Measurements from ENCODE around the gene SCYGR1. TPM values are rescaled to one million over a fixed set of nuclear protein-coding genes. Genes with fewer than 3 reads are reported as not detected.

SCYGR1 gene
- total and polyA plus RNA-seq, 5 donors from 2014 or later, result not detected

GRCh38 chr2:227348324-227348723 is 39.4 kb downstream of the SCYGR1 start:
- Histone ChIP-seq H3K9me3 (ENCODE audit: control insufficient read depth in 2 of 2, low read length in 2 of 2) (no peaks in the 10 kb centered on the region), H3K27ac (ENCODE audit: insufficient read depth, low read length, poor library complexity, severe bottlenecking) (no peak overlapping the region), H3K36me3 (ENCODE audit: control insufficient read depth, insufficient read depth, low read length) (peaks cover 25% of the 10 kb centered on the region), H3K4me3 (ENCODE audit: low read depth, low read length) (no peak overlapping the region), H3K4me1 (ENCODE audit: control insufficient read depth, insufficient read depth, low read length, poor library complexity, severe bottlenecking) (no peaks in the 10 kb centered on the region), H3K27me3 (ENCODE audit: control insufficient read depth, insufficient read depth, low read length) (no peaks in the 10 kb centered on the region)
- ATAC-seq (ENCODE audit: low read depth in 2 of 2), result no peak
- no peak for DNase-seq
- peaks cover 28% of the 10 kb centered on the region for H3K36me3 Mint-ChIP-seq
- H3K9me3 Mint-ChIP-seq, result no peaks in the 10 kb centered on the region
- peaks cover 9 to 19% (median 14%) of the 10 kb centered on the region in 4 donors for H3K4me1 Mint-ChIP-seq
- H3K27me3 Mint-ChIP-seq, result no peaks in the 10 kb centered on the region
- no peak overlapping the region for H3K27ac Mint-ChIP-seq
- no peak overlapping the region for H3K4me3 Mint-ChIP-seq

GRCh38 chr2:227347117-227347516 is 40.6 kb downstream of the SCYGR1 start:
- Mint-ChIP-seq H3K4me3 (no peak overlapping the region), H3K9me3 (no peaks in the 10 kb centered on the region), H3K36me3 (peaks cover 30% of the 10 kb centered on the region), H3K27ac (no peak overlapping the region), H3K27me3 (no peaks in the 10 kb centered on the region), H3K4me1 (peaks cover 5 to 25% (median 13%) of the 10 kb centered on the region in 4 donors)
- no peaks in the 10 kb centered on the region for H3K27me3 ChIP-seq (ENCODE audit: control insufficient read depth, insufficient read depth, low read length)
- no peak overlapping the region for H3K4me3 ChIP-seq (ENCODE audit: low read depth, low read length)
- no peak overlapping the region for H3K27ac ChIP-seq (ENCODE audit: insufficient read depth, low read length, poor library complexity, severe bottlenecking)
- DNase-seq, result no peak
- no peaks in the 10 kb centered on the region for H3K9me3 ChIP-seq (ENCODE audit: control insufficient read depth in 2 of 2, low read length in 2 of 2)
- ATAC-seq (ENCODE audit: low read depth in 2 of 2), result no peak
- H3K36me3 ChIP-seq (ENCODE audit: control insufficient read depth, insufficient read depth, low read length), result peaks cover 32% of the 10 kb centered on the region
- H3K4me1 ChIP-seq (ENCODE audit: control insufficient read depth, insufficient read depth, low read length, poor library complexity, severe bottlenecking), result no peaks in the 10 kb centered on the region

- ATAC-seq (ENCODE audit: low read depth in 2 of 2), result no peak
- no peak overlapping the region for H3K27ac ChIP-seq (ENCODE audit: insufficient read depth, low read length, poor library complexity, severe bottlenecking)
- no peaks in the 10 kb centered on the region for H3K9me3 ChIP-seq (ENCODE audit: control insufficient read depth in 2 of 2, low read length in 2 of 2)
- H3K27me3 Mint-ChIP-seq, result no peaks in the 10 kb centered on the region
- H3K4me1 ChIP-seq (ENCODE audit: control insufficient read depth, insufficient read depth, low read length, poor library complexity, severe bottlenecking), result no peaks in the 10 kb centered on the region
- H3K4me3 Mint-ChIP-seq, result no peak overlapping the region
- H3K9me3 Mint-ChIP-seq, result no peaks in the 10 kb centered on the region
- H3K4me3 ChIP-seq (ENCODE audit: low read depth, low read length), result no peak overlapping the region
- no peak for DNase-seq
- peaks cover 36% of the 10 kb centered on the region for H3K36me3 Mint-ChIP-seq
- H3K27ac Mint-ChIP-seq, result no peak overlapping the region
- no peaks in the 10 kb centered on the region for H3K27me3 ChIP-seq (ENCODE audit: control insufficient read depth, insufficient read depth, low read length)
- H3K36me3 ChIP-seq (ENCODE audit: control insufficient read depth, insufficient read depth, low read length), result peaks cover 46% of the 10 kb centered on the region
- peaks cover 0 to 17% (median 6%) of the 10 kb centered on the region in 4 donors for H3K4me1 Mint-ChIP-seq
Observed at GRCh38 chr2:227344231-227344630, 43.5 kb downstream of the SCYGR1 start.

GRCh38 chr2:227341553-227341952 is 46.2 kb downstream of the SCYGR1 start:
- no peaks in the 10 kb centered on the region for H3K27me3 ChIP-seq (ENCODE audit: control insufficient read depth, insufficient read depth, low read length)
- Mint-ChIP-seq H3K27ac (no peak overlapping the region), H3K27me3 (no peaks in the 10 kb centered on the region), H3K36me3 (peaks cover 32% of the 10 kb centered on the region), H3K4me1 (peaks cover 0 to 16% (median 5%) of the 10 kb centered on the region in 4 donors), H3K9me3 (no peaks in the 10 kb centered on the region), H3K4me3 (no peak overlapping the region)
- H3K4me1 ChIP-seq (ENCODE audit: control insufficient read depth, insufficient read depth, low read length, poor library complexity, severe bottlenecking), result no peaks in the 10 kb centered on the region
- no peak overlapping the region for H3K4me3 ChIP-seq (ENCODE audit: low read depth, low read length)
- H3K27ac ChIP-seq (ENCODE audit: insufficient read depth, low read length, poor library complexity, severe bottlenecking), result no peak overlapping the region
- H3K9me3 ChIP-seq (ENCODE audit: control insufficient read depth in 2 of 2, low read length in 2 of 2), result no peaks in the 10 kb centered on the region
- peaks cover 41% of the 10 kb centered on the region for H3K36me3 ChIP-seq (ENCODE audit: control insufficient read depth, insufficient read depth, low read length)
- ATAC-seq (ENCODE audit: low read depth in 2 of 2) (no peak), DNase-seq (no peak)

- H3K4me1 Mint-ChIP-seq, result peaks cover 0 to 16% (median 7%) of the 10 kb centered on the region in 4 donors
- no peak overlapping the region for H3K27ac Mint-ChIP-seq
- H3K36me3 ChIP-seq (ENCODE audit: control insufficient read depth, insufficient read depth, low read length), result peaks cover 38% of the 10 kb centered on the region
- no peaks in the 10 kb centered on the region for H3K9me3 Mint-ChIP-seq
- no peaks in the 10 kb centered on the region for H3K4me1 ChIP-seq (ENCODE audit: control insufficient read depth, insufficient read depth, low read length, poor library complexity, severe bottlenecking)
- H3K4me3 Mint-ChIP-seq, result no peak overlapping the region
- no peak for ATAC-seq (ENCODE audit: low read depth in 2 of 2)
- no peak for DNase-seq
- no peaks in the 10 kb centered on the region for H3K9me3 ChIP-seq (ENCODE audit: control insufficient read depth in 2 of 2, low read length in 2 of 2)
- no peaks in the 10 kb centered on the region for H3K27me3 Mint-ChIP-seq
- no peaks in the 10 kb centered on the region for H3K27me3 ChIP-seq (ENCODE audit: control insufficient read depth, insufficient read depth, low read length)
- no peak overlapping the region for H3K4me3 ChIP-seq (ENCODE audit: low read depth, low read length)
- H3K36me3 Mint-ChIP-seq, result peaks cover 36% of the 10 kb centered on the region
- H3K27ac ChIP-seq (ENCODE audit: insufficient read depth, low read length, poor library complexity, severe bottlenecking), result no peak overlapping the region
Observed at GRCh38 chr2:227340106-227340505, 47.6 kb downstream of the SCYGR1 start.

GRCh38 chr2:227339098-227339599 is 48.6 kb downstream of the SCYGR1 start:
- ATAC-seq (ENCODE audit: low read depth in 2 of 2), result no peak
- Histone ChIP-seq H3K4me1 (ENCODE audit: control insufficient read depth, insufficient read depth, low read length, poor library complexity, severe bottlenecking) (no peaks in the 10 kb centered on the region), H3K4me3 (ENCODE audit: low read depth, low read length) (no peak overlapping the region), H3K9me3 (ENCODE audit: control insufficient read depth in 2 of 2, low read length in 2 of 2) (no peaks in the 10 kb centered on the region), H3K36me3 (ENCODE audit: control insufficient read depth, insufficient read depth, low read length) (peaks cover 41% of the 10 kb centered on the region), H3K27me3 (ENCODE audit: control insufficient read depth, insufficient read depth, low read length) (no peaks in the 10 kb centered on the region), H3K27ac (ENCODE audit: insufficient read depth, low read length, poor library complexity, severe bottlenecking) (no peak overlapping the region)
- Mint-ChIP-seq H3K36me3 (peaks cover 45% of the 10 kb centered on the region), H3K9me3 (no peaks in the 10 kb centered on the region), H3K27ac (peak overlapping the region in 1 of 3 donors; percentile 13), H3K4me3 (no peak overlapping the region), H3K27me3 (no peaks in the 10 kb centered on the region), H3K4me1 (peaks cover 0 to 16% (median 7%) of the 10 kb centered on the region in 4 donors)
- no peak for DNase-seq

Other genes starting within 250 kb of the SCYGR1 start
- gene COL4A4, start 223.7 kb downstream of the SCYGR1 start, total RNA-seq, result not detected
- gene COL4A4, start 223.7 kb downstream of the SCYGR1 start, polyA plus RNA-seq, result under 1 TPM in 3 of 4 donors, not detected in 1; 0.02 to 0.13 (median 0.06) TPM
- not detected for gene COL4A3, start 223.3 kb downstream of the SCYGR1 start, total RNA-seq
- gene COL4A3, start 223.3 kb downstream of the SCYGR1 start, polyA plus RNA-seq, result not detected
- gene MFF, start 62.7 kb downstream of the SCYGR1 start, total RNA-seq, result 62.3 TPM
- gene MFF, start 62.7 kb downstream of the SCYGR1 start, polyA plus RNA-seq, result 100 to 1,000 TPM; 122 to 150 (median 142) TPM
- not detected for gene TM4SF20, start 8.6 kb downstream of the SCYGR1 start, total RNA-seq
- not detected for gene TM4SF20, start 8.6 kb downstream of the SCYGR1 start, polyA plus RNA-seq
- 64.0 TPM for gene AGFG1, start 84.2 kb upstream of the SCYGR1 start, total RNA-seq
- gene AGFG1, start 84.2 kb upstream of the SCYGR1 start, polyA plus RNA-seq, result 10 to 100 TPM; 14.9 to 28.7 (median 20.2) TPM
- not detected for gene SCYGR2, start 210.9 kb upstream of the SCYGR1 start, total RNA-seq
- gene SCYGR2, start 210.9 kb upstream of the SCYGR1 start, polyA plus RNA-seq, result not detected
- not detected for gene SCYGR3, start 226.9 kb upstream of the SCYGR1 start, total RNA-seq
- gene SCYGR3, start 226.9 kb upstream of the SCYGR1 start, polyA plus RNA-seq, result not detected
- gene SCYGR4, start 229.5 kb upstream of the SCYGR1 start, total RNA-seq, result not detected
- gene SCYGR4, start 229.5 kb upstream of the SCYGR1 start, polyA plus RNA-seq, result not detected

Data from CD4-positive, CD25-positive, alpha-beta regulatory T cell (primary cell).